GM21390 (cell line): ENCODE measurements around the gene RPS19.
"Not testable (repeated sequence)": the region's sequence is repeated elsewhere in the genome, so short reads cannot be mapped to it uniquely, and the experiment has no call there.

Experiments used
- ATAC-seq: cut with Tn5 transposase; IDR thresholded peaks from one replicate; pipeline ENCODE4 v1.9.1; 2021; ENCODE audit not compliant: unreplicated experiment

The RPS19 gene

GRCh38 chr19:41912899-41913537, 53.0 kb downstream of the RPS19 start:
- ATAC-seq: no peak

- ATAC-seq: no peak
Observed at GRCh38 chr19:41913538-41914423, 53.7 kb downstream of the RPS19 start.

GRCh38 chr19:41914424-41914834, 54.4 kb downstream of the RPS19 start:
- ATAC-seq: not testable (repeated sequence)

- ATAC-seq: no peak
Observed at GRCh38 chr19:41915021-41915775, 55.1 kb downstream of the RPS19 start.

- ATAC-seq: no peak
Observed at GRCh38 chr19:41915776-41916414, 55.8 kb downstream of the RPS19 start.

GRCh38 chr19:41917676-41918075, 57.6 kb downstream of the RPS19 start:
- no peak for ATAC-seq

GRCh38 chr19:41918095-41918494, 58.0 kb downstream of the RPS19 start:
- no peak for ATAC-seq

- ATAC-seq: no peak
Observed at GRCh38 chr19:41918653-41919244, 58.7 kb downstream of the RPS19 start.

- no peak for ATAC-seq
Observed at GRCh38 chr19:41919948-41920712, 60.1 kb downstream of the RPS19 start.

GRCh38 chr19:41920882-41921576, 61.0 kb downstream of the RPS19 start:
- ATAC-seq: no peak

GRCh38 chr19:41921577-41922576, 61.8 kb downstream of the RPS19 start:
- no peak for ATAC-seq
